ENCODE results near the gene NFASC.

The NFASC gene

DNA sequence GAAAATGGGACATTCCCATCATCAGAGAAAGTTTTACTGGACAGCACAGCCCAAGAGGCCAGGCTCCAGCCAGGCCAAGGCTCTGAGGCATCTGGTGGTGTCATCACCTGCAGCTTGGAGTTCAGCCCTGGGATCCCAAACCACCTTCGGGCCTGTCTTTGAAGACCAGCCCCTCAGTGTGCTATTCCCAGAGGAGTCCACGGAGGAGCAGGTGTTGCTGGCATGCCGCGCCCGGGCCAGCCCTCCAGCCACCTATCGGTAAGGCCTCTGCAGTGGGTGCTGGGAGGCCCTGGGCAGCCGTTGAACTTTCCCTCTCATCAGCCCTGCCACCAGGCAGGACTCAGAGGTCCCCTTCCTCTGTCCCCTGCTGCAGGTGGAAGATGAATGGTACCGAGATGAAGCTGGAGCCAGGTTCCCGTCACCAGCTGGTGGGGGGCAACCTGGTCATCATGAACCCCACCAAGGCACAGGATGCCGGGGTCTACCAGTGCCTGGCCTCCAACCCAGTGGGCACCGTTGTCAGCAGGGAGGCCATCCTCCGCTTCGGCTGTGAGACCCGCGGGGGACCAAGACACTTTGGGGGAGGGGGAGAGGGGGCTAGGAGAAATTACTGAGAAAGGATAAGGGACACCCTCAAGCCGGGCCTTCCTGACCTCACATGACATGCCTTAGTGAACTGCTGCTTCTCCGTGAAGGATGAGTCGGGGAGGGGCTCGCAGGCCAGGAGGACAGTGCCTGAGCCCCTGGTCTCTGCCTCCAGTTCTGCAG, 187.3 kb downstream of the NFASC start:
- TF ChIP-seq ZBTB7A (IDR thresholded peaks at IDR 0.05; ENCODE audit: low read depth) (no peak), TAF1 (IDR thresholded peaks at IDR 0.05; ENCODE audit: low read depth) (no peak), EGR1 (IDR thresholded peaks at IDR 0.05) (no peak), YY1 (IDR thresholded peaks at IDR 0.05; ENCODE audit: low read depth) (no peak), EP300 (IDR thresholded peaks at IDR 0.05; ENCODE audit: borderline replicate concordance) (no peak), CEBPB (IDR thresholded peaks at IDR 0.05) (no peak), TCF12 (IDR thresholded peaks at IDR 0.05; ENCODE audit: low read depth) (no peak), FOXM1 (IDR thresholded peaks at IDR 0.05; ENCODE audit: borderline replicate concordance, low read depth) (no peak), TEAD4 (IDR thresholded peaks at IDR 0.05) (no peak), NFIC (IDR thresholded peaks at IDR 0.05) (no peak), RAD21 (IDR thresholded peaks at IDR 0.05; ENCODE audit: low read depth) (no peak), CREB1 (IDR thresholded peaks at IDR 0.05; ENCODE audit: low read depth) (no peak)
- TF ChIP-seq, protein P1, sequence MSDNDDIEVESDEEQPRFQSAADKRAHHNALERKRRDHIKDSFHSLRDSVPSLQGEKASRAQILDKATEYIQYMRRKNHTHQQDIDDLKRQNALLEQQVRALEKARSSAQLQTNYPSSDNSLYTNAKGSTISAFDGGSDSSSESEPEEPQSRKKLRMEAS (IDR thresholded peaks at IDR 0.05), result no peak
- TF ChIP-seq, protein P2, sequence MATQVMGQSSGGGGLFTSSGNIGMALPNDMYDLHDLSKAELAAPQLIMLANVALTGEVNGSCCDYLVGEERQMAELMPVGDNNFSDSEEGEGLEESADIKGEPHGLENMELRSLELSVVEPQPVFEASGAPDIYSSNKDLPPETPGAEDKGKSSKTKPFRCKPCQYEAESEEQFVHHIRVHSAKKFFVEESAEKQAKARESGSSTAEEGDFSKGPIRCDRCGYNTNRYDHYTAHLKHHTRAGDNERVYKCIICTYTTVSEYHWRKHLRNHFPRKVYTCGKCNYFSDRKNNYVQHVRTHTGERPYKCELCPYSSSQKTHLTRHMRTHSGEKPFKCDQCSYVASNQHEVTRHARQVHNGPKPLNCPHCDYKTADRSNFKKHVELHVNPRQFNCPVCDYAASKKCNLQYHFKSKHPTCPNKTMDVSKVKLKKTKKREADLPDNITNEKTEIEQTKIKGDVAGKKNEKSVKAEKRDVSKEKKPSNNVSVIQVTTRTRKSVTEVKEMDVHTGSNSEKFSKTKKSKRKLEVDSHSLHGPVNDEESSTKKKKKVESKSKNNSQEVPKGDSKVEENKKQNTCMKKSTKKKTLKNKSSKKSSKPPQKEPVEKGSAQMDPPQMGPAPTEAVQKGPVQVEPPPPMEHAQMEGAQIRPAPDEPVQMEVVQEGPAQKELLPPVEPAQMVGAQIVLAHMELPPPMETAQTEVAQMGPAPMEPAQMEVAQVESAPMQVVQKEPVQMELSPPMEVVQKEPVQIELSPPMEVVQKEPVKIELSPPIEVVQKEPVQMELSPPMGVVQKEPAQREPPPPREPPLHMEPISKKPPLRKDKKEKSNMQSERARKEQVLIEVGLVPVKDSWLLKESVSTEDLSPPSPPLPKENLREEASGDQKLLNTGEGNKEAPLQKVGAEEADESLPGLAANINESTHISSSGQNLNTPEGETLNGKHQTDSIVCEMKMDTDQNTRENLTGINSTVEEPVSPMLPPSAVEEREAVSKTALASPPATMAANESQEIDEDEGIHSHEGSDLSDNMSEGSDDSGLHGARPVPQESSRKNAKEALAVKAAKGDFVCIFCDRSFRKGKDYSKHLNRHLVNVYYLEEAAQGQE (IDR thresholded peaks at IDR 0.05; ENCODE audit: low read depth), result no peak
- TF ChIP-seq, protein P3, sequence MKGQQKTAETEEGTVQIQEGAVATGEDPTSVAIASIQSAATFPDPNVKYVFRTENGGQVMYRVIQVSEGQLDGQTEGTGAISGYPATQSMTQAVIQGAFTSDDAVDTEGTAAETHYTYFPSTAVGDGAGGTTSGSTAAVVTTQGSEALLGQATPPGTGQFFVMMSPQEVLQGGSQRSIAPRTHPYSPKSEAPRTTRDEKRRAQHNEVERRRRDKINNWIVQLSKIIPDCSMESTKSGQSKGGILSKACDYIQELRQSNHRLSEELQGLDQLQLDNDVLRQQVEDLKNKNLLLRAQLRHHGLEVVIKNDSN (IDR thresholded peaks at IDR 0.05), result no peak

DNA sequence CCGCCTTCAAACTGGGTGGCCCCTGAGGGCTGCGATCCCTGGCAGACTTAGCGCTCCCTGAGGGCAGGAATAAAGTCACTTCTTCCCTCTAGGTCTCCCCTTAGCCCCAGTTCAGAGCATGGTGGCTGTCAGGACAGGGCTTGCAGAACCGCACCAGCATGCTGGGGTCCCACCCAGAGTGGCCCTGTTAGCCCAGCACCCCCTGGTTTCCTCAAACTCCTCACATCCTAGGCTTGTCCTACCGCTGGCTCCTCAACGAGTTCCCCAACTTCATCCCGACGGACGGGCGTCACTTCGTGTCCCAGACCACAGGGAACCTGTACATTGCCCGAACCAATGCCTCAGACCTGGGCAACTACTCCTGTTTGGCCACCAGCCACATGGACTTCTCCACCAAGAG, 188.2 kb downstream of the NFASC start:
- no peak for TF ChIP-seq ZBTB7A (IDR thresholded peaks at IDR 0.05; ENCODE audit: low read depth)
- no peak for TF ChIP-seq RAD21 (IDR thresholded peaks at IDR 0.05; ENCODE audit: low read depth)
- no peak for TF ChIP-seq CEBPB (IDR thresholded peaks at IDR 0.05)
- no peak for TF ChIP-seq NFIC (IDR thresholded peaks at IDR 0.05)
- no peak for TF ChIP-seq EGR1 (IDR thresholded peaks at IDR 0.05)
- TF ChIP-seq TCF12 (IDR thresholded peaks at IDR 0.05; ENCODE audit: low read depth), result no peak
- no peak for TF ChIP-seq TAF1 (IDR thresholded peaks at IDR 0.05; ENCODE audit: low read depth)
- TF ChIP-seq TEAD4 (IDR thresholded peaks at IDR 0.05), result no peak
- TF ChIP-seq CREB1 (IDR thresholded peaks at IDR 0.05; ENCODE audit: low read depth), result no peak
- TF ChIP-seq EP300 (IDR thresholded peaks at IDR 0.05; ENCODE audit: borderline replicate concordance), result no peak
- no peak for TF ChIP-seq FOXM1 (IDR thresholded peaks at IDR 0.05; ENCODE audit: borderline replicate concordance, low read depth)
- TF ChIP-seq, protein P3 (IDR thresholded peaks at IDR 0.05), result no peak
- no peak for TF ChIP-seq YY1 (IDR thresholded peaks at IDR 0.05; ENCODE audit: low read depth)
- TF ChIP-seq, protein P1 (IDR thresholded peaks at IDR 0.05), result no peak
- TF ChIP-seq, protein P2 (IDR thresholded peaks at IDR 0.05; ENCODE audit: low read depth), result no peak

DNA sequence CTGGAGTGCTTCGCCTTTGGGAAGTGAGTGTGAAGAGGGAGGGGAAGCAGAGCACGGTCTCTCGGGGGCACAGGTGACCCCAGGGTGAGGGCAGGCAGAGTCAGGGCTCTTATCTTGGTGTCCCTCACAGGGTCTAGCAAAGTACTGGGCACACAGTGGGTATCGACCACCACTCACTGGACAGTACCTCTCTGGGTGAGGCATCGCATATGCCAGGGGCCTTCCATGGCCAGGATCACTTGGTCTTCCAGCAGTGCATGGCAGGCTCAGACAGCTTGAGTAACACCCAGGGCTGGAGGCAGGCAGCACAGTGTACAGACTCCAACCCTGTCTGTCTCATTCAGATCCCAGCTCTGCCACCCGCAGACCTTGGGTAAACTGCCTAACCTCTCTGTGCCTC, 189.0 kb downstream of the NFASC start:
- TF ChIP-seq, protein P3 (IDR thresholded peaks at IDR 0.05), result no peak
- TF ChIP-seq YY1 (IDR thresholded peaks at IDR 0.05; ENCODE audit: low read depth) (no peak), RAD21 (IDR thresholded peaks at IDR 0.05; ENCODE audit: low read depth) (no peak), EP300 (IDR thresholded peaks at IDR 0.05; ENCODE audit: borderline replicate concordance) (no peak)

DNA sequence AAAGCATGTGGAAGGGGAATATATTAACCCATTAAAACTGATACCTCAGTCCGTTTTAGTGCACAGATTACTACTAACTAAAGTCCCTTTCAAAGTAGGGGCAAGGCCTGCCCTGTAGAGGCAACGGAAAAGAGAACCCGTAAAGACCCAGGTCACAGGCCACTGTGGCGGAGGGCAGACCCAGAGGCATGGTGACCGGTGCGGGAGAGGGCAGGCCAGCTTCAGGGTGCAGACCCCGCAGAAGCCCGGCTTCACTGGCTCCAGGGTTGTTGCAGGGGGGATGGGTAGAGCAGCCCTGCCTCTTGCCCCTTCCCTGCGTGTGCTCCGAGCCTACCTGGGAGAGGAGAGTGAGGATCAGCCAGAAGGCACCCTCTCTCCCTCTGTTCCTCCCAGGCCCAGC, 190.1 kb downstream of the NFASC start:
- no peak for TF ChIP-seq TEAD4 (IDR thresholded peaks at IDR 0.05)
- TF ChIP-seq YY1 (IDR thresholded peaks at IDR 0.05; ENCODE audit: low read depth), result no peak
- TF ChIP-seq, protein P3 (IDR thresholded peaks at IDR 0.05), result no peak
- TF ChIP-seq EGR1 (IDR thresholded peaks at IDR 0.05), result no peak
- TF ChIP-seq EP300 (IDR thresholded peaks at IDR 0.05; ENCODE audit: borderline replicate concordance), result no peak
- no peak for TF ChIP-seq ZBTB7A (IDR thresholded peaks at IDR 0.05; ENCODE audit: low read depth)
- TF ChIP-seq RAD21 (IDR thresholded peaks at IDR 0.05; ENCODE audit: low read depth), result no peak
- TF ChIP-seq TCF12 (IDR thresholded peaks at IDR 0.05; ENCODE audit: low read depth), result no peak
- TF ChIP-seq CEBPB (IDR thresholded peaks at IDR 0.05), result no peak
- no peak for TF ChIP-seq TAF1 (IDR thresholded peaks at IDR 0.05; ENCODE audit: low read depth)
- TF ChIP-seq, protein P2 (IDR thresholded peaks at IDR 0.05; ENCODE audit: low read depth), result no peak
- no peak for TF ChIP-seq NFIC (IDR thresholded peaks at IDR 0.05)
- TF ChIP-seq FOXM1 (IDR thresholded peaks at IDR 0.05; ENCODE audit: borderline replicate concordance, low read depth), result no peak
- TF ChIP-seq CREB1 (IDR thresholded peaks at IDR 0.05; ENCODE audit: low read depth), result no peak
- TF ChIP-seq, protein P1 (IDR thresholded peaks at IDR 0.05), result no peak

All from Ishikawa (cell line).